ENCODE results near the gene SPIB.
"Not testable (repeated sequence)": the region's sequence is repeated elsewhere in the genome, so short reads cannot be mapped to it uniquely, and the experiment has no call there.

DNA sequence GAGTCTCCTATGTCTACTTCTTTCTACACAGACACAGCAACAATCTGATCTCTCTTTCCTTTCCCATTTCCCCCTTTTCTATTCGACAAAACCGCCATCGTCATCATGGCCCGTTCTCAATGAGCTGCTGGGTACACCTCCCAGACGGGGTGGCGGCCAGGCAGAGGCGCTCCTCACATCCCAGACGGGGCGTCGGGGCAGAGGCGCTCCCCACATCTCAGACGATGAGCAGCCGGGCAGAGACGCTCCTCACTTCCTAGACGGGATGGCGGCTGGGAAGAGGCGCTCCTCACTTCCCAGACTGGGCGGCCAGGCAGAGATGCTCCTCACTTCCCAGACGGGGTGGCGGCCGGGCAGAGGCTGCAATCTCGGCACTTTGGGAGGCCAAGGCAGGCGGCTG lies 27.8 kb upstream of the SPIB start:
- not testable (repeated sequence) for TF ChIP-seq POLR2A, TAF1, POLR2AphosphoS5, SPI1 (IDR thresholded peaks at IDR 0.05; ENCODE audit: low read depth, low read length)

All from GM12891 (cell line).